ENCODE measurements around the gene KRT78. TPM values are rescaled to one million over a fixed set of nuclear protein-coding genes. Genes with fewer than 3 reads are reported as not detected.

KRT78 gene
- total and polyA plus RNA-seq, 9 of the 15 experiments (the other 6 are each of a cell fraction or from before 2014, with no cell fraction given): not detected

DNA sequence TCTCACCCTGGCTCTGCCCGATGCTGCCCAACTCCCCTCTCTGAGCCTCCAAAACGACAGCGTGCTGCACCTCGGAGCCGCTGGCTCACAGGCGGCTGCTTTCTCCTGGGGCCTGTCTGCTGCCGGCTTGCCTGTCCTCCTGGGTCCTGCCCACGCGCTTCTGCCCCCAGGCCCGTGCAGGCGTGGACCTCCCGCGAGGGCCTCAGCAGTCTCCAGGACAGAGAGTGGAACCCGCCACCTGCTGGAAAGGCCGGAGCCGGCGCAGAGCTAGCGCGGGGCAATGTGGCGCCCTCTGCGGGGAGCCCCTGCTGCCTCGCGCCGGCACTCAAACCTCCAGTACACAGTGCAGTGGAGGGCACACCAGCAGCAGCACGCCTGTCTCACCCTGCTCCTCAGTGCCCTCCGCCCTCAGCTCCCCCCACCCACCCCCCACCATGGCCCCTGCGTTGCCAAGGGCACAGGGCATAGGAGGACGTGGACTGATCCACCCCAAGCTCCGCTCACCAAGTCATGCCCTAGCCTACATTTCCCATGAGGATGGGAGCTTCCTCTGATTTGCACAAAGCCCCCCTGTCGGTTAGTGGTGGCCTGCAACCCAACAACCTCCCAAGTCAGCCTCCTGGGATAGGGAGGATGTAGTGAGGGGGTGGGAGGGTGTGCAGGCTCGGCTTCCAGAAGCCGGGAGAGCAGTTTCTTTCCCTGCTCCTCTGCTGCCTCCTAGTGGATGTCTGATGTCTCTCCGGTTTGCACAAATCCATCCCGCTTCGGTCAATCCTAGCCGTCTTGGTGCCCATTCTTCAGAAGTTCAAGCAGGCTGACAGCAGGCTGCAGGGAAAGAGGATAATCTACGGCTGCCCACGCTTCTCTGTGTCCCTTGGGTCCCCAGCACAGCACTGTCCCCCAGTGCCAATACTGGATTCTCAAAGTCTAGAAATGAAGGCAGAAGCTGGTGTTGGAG lies 30.9 kb upstream of the KRT78 start (continued):
- TF ChIP-seq, protein P1, sequence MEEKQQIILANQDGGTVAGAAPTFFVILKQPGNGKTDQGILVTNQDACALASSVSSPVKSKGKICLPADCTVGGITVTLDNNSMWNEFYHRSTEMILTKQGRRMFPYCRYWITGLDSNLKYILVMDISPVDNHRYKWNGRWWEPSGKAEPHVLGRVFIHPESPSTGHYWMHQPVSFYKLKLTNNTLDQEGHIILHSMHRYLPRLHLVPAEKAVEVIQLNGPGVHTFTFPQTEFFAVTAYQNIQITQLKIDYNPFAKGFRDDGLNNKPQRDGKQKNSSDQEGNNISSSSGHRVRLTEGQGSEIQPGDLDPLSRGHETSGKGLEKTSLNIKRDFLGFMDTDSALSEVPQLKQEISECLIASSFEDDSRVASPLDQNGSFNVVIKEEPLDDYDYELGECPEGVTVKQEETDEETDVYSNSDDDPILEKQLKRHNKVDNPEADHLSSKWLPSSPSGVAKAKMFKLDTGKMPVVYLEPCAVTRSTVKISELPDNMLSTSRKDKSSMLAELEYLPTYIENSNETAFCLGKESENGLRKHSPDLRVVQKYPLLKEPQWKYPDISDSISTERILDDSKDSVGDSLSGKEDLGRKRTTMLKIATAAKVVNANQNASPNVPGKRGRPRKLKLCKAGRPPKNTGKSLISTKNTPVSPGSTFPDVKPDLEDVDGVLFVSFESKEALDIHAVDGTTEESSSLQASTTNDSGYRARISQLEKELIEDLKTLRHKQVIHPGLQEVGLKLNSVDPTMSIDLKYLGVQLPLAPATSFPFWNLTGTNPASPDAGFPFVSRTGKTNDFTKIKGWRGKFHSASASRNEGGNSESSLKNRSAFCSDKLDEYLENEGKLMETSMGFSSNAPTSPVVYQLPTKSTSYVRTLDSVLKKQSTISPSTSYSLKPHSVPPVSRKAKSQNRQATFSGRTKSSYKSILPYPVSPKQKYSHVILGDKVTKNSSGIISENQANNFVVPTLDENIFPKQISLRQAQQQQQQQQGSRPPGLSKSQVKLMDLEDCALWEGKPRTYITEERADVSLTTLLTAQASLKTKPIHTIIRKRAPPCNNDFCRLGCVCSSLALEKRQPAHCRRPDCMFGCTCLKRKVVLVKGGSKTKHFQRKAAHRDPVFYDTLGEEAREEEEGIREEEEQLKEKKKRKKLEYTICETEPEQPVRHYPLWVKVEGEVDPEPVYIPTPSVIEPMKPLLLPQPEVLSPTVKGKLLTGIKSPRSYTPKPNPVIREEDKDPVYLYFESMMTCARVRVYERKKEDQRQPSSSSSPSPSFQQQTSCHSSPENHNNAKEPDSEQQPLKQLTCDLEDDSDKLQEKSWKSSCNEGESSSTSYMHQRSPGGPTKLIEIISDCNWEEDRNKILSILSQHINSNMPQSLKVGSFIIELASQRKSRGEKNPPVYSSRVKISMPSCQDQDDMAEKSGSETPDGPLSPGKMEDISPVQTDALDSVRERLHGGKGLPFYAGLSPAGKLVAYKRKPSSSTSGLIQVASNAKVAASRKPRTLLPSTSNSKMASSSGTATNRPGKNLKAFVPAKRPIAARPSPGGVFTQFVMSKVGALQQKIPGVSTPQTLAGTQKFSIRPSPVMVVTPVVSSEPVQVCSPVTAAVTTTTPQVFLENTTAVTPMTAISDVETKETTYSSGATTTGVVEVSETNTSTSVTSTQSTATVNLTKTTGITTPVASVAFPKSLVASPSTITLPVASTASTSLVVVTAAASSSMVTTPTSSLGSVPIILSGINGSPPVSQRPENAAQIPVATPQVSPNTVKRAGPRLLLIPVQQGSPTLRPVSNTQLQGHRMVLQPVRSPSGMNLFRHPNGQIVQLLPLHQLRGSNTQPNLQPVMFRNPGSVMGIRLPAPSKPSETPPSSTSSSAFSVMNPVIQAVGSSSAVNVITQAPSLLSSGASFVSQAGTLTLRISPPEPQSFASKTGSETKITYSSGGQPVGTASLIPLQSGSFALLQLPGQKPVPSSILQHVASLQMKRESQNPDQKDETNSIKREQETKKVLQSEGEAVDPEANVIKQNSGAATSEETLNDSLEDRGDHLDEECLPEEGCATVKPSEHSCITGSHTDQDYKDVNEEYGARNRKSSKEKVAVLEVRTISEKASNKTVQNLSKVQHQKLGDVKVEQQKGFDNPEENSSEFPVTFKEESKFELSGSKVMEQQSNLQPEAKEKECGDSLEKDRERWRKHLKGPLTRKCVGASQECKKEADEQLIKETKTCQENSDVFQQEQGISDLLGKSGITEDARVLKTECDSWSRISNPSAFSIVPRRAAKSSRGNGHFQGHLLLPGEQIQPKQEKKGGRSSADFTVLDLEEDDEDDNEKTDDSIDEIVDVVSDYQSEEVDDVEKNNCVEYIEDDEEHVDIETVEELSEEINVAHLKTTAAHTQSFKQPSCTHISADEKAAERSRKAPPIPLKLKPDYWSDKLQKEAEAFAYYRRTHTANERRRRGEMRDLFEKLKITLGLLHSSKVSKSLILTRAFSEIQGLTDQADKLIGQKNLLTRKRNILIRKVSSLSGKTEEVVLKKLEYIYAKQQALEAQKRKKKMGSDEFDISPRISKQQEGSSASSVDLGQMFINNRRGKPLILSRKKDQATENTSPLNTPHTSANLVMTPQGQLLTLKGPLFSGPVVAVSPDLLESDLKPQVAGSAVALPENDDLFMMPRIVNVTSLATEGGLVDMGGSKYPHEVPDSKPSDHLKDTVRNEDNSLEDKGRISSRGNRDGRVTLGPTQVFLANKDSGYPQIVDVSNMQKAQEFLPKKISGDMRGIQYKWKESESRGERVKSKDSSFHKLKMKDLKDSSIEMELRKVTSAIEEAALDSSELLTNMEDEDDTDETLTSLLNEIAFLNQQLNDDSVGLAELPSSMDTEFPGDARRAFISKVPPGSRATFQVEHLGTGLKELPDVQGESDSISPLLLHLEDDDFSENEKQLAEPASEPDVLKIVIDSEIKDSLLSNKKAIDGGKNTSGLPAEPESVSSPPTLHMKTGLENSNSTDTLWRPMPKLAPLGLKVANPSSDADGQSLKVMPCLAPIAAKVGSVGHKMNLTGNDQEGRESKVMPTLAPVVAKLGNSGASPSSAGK (IDR thresholded peaks at IDR 0.05): peak; percentile 89
- no peak for TF ChIP-seq SMARCE1 (IDR thresholded peaks at IDR 0.05)
- TF ChIP-seq ZNF584 (CRISPR knock-in tag; IDR thresholded peaks at IDR 0.05; ENCODE audit: low read depth): no peak
- TF ChIP-seq ZNF507 (tag; conservative IDR thresholded peaks at IDR 0.05): no peak
- TF ChIP-seq FOS (IDR thresholded peaks at IDR 0.05; ENCODE audit: extremely low read depth, insufficient read length): no peak
- peak; percentile 23; the same call in 1 of the 2 replicates for TF ChIP-seq MTA2 (IDR thresholded peaks at IDR 0.05; ENCODE audit: low read depth)
- TF ChIP-seq DDX20 (tag; IDR thresholded peaks at IDR 0.05; ENCODE audit: low read depth): no peak
- TF ChIP-seq, protein P2, sequence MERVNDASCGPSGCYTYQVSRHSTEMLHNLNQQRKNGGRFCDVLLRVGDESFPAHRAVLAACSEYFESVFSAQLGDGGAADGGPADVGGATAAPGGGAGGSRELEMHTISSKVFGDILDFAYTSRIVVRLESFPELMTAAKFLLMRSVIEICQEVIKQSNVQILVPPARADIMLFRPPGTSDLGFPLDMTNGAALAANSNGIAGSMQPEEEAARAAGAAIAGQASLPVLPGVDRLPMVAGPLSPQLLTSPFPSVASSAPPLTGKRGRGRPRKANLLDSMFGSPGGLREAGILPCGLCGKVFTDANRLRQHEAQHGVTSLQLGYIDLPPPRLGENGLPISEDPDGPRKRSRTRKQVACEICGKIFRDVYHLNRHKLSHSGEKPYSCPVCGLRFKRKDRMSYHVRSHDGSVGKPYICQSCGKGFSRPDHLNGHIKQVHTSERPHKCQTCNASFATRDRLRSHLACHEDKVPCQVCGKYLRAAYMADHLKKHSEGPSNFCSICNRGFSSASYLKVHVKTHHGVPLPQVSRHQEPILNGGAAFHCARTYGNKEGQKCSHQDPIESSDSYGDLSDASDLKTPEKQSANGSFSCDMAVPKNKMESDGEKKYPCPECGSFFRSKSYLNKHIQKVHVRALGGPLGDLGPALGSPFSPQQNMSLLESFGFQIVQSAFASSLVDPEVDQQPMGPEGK (CRISPR knock-in tag; IDR thresholded peaks at IDR 0.05; ENCODE audit: borderline replicate concordance): no peak
- TF ChIP-seq ZNF184 (CRISPR knock-in tag; IDR thresholded peaks at IDR 0.05): no peak
- TF ChIP-seq NEUROD1 (IDR thresholded peaks at IDR 0.05; ENCODE audit: borderline replicate concordance, low read depth, low read length, partially characterized antibody): no peak
- TF ChIP-seq PHF20 (IDR thresholded peaks at IDR 0.05; ENCODE audit: partially characterized antibody): peak; percentile 16
- no peak for TF ChIP-seq HMBOX1 (IDR thresholded peaks at IDR 0.05)
- TF ChIP-seq SMARCA5 (IDR thresholded peaks at IDR 0.05): no peak

Data from K562 (cell line).